Activated naive CD4-positive, alpha-beta T cell treated with anti-CD3 and anti-CD28 coated beads for 36 hours (primary cell): Measurements from ENCODE around the gene RYR2. TPM values are rescaled to one million over a fixed set of nuclear protein-coding genes. Genes with fewer than 3 reads are reported as not detected.
"Not testable (repeated sequence)": the region's sequence is repeated elsewhere in the genome, so short reads cannot be mapped to it uniquely, and the experiment has no call there.

Experiments used
- CTCF ChIA-PET: fragments of 350-600 bp; sonication (Branson Sonifier 250); formaldehyde crosslinking; loops from one replicate; lab custom pipeline; 2021; ENCODE audit warnings: antibody characterized with exemption; lab: Charles Lee
- DNase-seq: peaks from one replicate; pipeline ENCODE4 v3.0.0-alpha.2; 2020
- H3K27ac Mint-ChIP-seq: one replicate; pipeline ENCODE4 v1.8.0; 2021; ENCODE audit warnings: mild to moderate bottlenecking, mixed read lengths
- H3K27me3 Mint-ChIP-seq: one replicate; pipeline ENCODE4 v1.8.0; 2021; ENCODE audit warnings: low read depth, mixed read lengths
- H3K36me3 Mint-ChIP-seq: one replicate; pipeline ENCODE4 v1.8.0; 2021; ENCODE audit warnings: low read depth, mixed read lengths
- H3K4me1 Mint-ChIP-seq: one replicate; pipeline ENCODE4 v1.8.0; 2021; ENCODE audit warnings: low read depth, mixed read lengths
- H3K4me3 Mint-ChIP-seq: one replicate; pipeline ENCODE4 v1.8.0; 2021; ENCODE audit warnings: mild to moderate bottlenecking, moderate library complexity, mixed read lengths
- H3K9me3 Mint-ChIP-seq: one replicate; pipeline ENCODE4 v1.8.0; 2021; ENCODE audit warnings: mixed read lengths
- intact Hi-C: fragments of 100-400 bp; cut with micrococcal nuclease; formaldehyde crosslinking; loops from one replicate; pipeline ENCODE4 v1.15.1; 2023
- total RNA-seq, 2 experiments: library from RNA; stranded (reverse); gene quantifications; one replicate each; pipeline ENCODE4 v1.2.3, GENCODE V29; 2021

Gene RYR2
- total RNA-seq, 2 experiments from 2014 or later = not detected

- Mint-ChIP-seq H3K27me3 (peaks cover 2% of the 10 kb centered on the region), H3K4me1 (no peaks in the 10 kb centered on the region), H3K36me3 (peaks cover 2% of the 10 kb centered on the region), H3K27ac (no peak overlapping the region), H3K9me3 (peaks cover 19% of the 10 kb centered on the region), H3K4me3 (no peak overlapping the region)
- intact Hi-C loops = no loop called here
- CTCF ChIA-PET = no interaction called here
- no peak for DNase-seq
Measured at GRCh38 chr1:237134929-237135328, 92.9 kb downstream of the RYR2 start.

- intact Hi-C loops = no loop called here
- H3K36me3 Mint-ChIP-seq = no peaks in the 10 kb centered on the region
- CTCF ChIA-PET = no interaction called here
- H3K27me3 Mint-ChIP-seq = peaks cover 2% of the 10 kb centered on the region
- peaks cover 5% of the 10 kb centered on the region for H3K9me3 Mint-ChIP-seq
- no peak overlapping the region for H3K4me3 Mint-ChIP-seq
- DNase-seq = no peak
- no peaks in the 10 kb centered on the region for H3K4me1 Mint-ChIP-seq
- no peak overlapping the region for H3K27ac Mint-ChIP-seq
Measured at GRCh38 chr1:237138551-237138950, 96.6 kb downstream of the RYR2 start.

GRCh38 chr1:237139732-237140131 is 97.7 kb downstream of the RYR2 start:
- Mint-ChIP-seq H3K27me3 (peaks cover 2% of the 10 kb centered on the region), H3K36me3 (no peaks in the 10 kb centered on the region), H3K4me3 (no peak overlapping the region), H3K4me1 (no peaks in the 10 kb centered on the region), H3K9me3 (peaks cover 5% of the 10 kb centered on the region), H3K27ac (no peak overlapping the region)
- DNase-seq = no peak
- CTCF ChIA-PET = no interaction called here
- intact Hi-C loops = no loop called here

GRCh38 chr1:237140986-237141385 is 99.0 kb downstream of the RYR2 start:
- intact Hi-C loops = no loop called here
- no peaks in the 10 kb centered on the region for H3K36me3 Mint-ChIP-seq
- no peak overlapping the region for H3K4me3 Mint-ChIP-seq
- peaks cover 2% of the 10 kb centered on the region for H3K27me3 Mint-ChIP-seq
- no peaks in the 10 kb centered on the region for H3K4me1 Mint-ChIP-seq
- CTCF ChIA-PET = interaction anchor here (0.7 kb wide), 1 partner anchor 10 kb away, joined by 3 read pairs; no protein-coding TSS in a partner anchor
- DNase-seq = no peak
- peaks cover 3% of the 10 kb centered on the region for H3K9me3 Mint-ChIP-seq
- no peak overlapping the region for H3K27ac Mint-ChIP-seq

- peaks cover 2% of the 10 kb centered on the region for H3K27me3 Mint-ChIP-seq
- H3K27ac Mint-ChIP-seq = no peak overlapping the region
- no peaks in the 10 kb centered on the region for H3K36me3 Mint-ChIP-seq
- peaks cover 3% of the 10 kb centered on the region for H3K9me3 Mint-ChIP-seq
- H3K4me3 Mint-ChIP-seq = no peak overlapping the region
- CTCF ChIA-PET = no interaction called here
- H3K4me1 Mint-ChIP-seq = no peaks in the 10 kb centered on the region
- intact Hi-C loops = no loop called here
- no peak for DNase-seq
Measured at GRCh38 chr1:237141502-237141901, 99.5 kb downstream of the RYR2 start.

GRCh38 chr1:237145379-237146135 is 103.6 kb downstream of the RYR2 start:
- no peaks in the 10 kb centered on the region for H3K9me3 Mint-ChIP-seq
- DNase-seq = no peak
- intact Hi-C loops = no loop called here
- CTCF ChIA-PET = no interaction called here
- no peaks in the 10 kb centered on the region for H3K4me1 Mint-ChIP-seq
- no peaks in the 10 kb centered on the region for H3K36me3 Mint-ChIP-seq
- no peak overlapping the region for H3K4me3 Mint-ChIP-seq
- H3K27me3 Mint-ChIP-seq = peaks cover 3% of the 10 kb centered on the region
- no peak overlapping the region for H3K27ac Mint-ChIP-seq

- H3K4me1 Mint-ChIP-seq = no peaks in the 10 kb centered on the region
- no peak overlapping the region for H3K27ac Mint-ChIP-seq
- H3K36me3 Mint-ChIP-seq = no peaks in the 10 kb centered on the region
- no peak for DNase-seq
- no peak overlapping the region for H3K4me3 Mint-ChIP-seq
- intact Hi-C loops = no loop called here
- H3K9me3 Mint-ChIP-seq = no peaks in the 10 kb centered on the region
- peaks cover 3% of the 10 kb centered on the region for H3K27me3 Mint-ChIP-seq
- CTCF ChIA-PET = no interaction called here
Measured at GRCh38 chr1:237146241-237146640, 104.3 kb downstream of the RYR2 start.

GRCh38 chr1:237149857-237150256 is 107.9 kb downstream of the RYR2 start:
- intact Hi-C loops = no loop called here
- H3K27me3 Mint-ChIP-seq = peaks cover 3% of the 10 kb centered on the region
- H3K36me3 Mint-ChIP-seq = no peaks in the 10 kb centered on the region
- H3K9me3 Mint-ChIP-seq = no peaks in the 10 kb centered on the region
- CTCF ChIA-PET = no interaction called here
- no peak for DNase-seq
- no peak overlapping the region for H3K27ac Mint-ChIP-seq
- no peaks in the 10 kb centered on the region for H3K4me1 Mint-ChIP-seq
- no peak overlapping the region for H3K4me3 Mint-ChIP-seq

- H3K27ac Mint-ChIP-seq, CTCF ChIA-PET: not testable (repeated sequence)
Measured at GRCh38 chr1:237151979-237152378, 110.0 kb downstream of the RYR2 start.

GRCh38 chr1:237152506-237153335 is 110.7 kb downstream of the RYR2 start:
- H3K4me1 Mint-ChIP-seq = no peaks in the 10 kb centered on the region
- no peak for DNase-seq

More at GRCh38 chr1:237151979-237152378, 110.0 kb downstream of the RYR2 start:
- H3K27me3 Mint-ChIP-seq, DNase-seq, H3K36me3 Mint-ChIP-seq, H3K4me3 Mint-ChIP-seq, H3K4me1 Mint-ChIP-seq, H3K9me3 Mint-ChIP-seq, intact Hi-C loops: not testable (repeated sequence)

GRCh38 chr1:237154157-237154556 is 112.2 kb downstream of the RYR2 start:
- Mint-ChIP-seq H3K36me3 (no peaks in the 10 kb centered on the region), H3K9me3 (no peaks in the 10 kb centered on the region), H3K27me3 (peaks cover 4% of the 10 kb centered on the region), H3K4me3 (no peak overlapping the region), H3K27ac (no peak overlapping the region), H3K4me1 (no peaks in the 10 kb centered on the region)
- CTCF ChIA-PET = no interaction called here
- DNase-seq = no peak
- intact Hi-C loops = no loop called here

More at GRCh38 chr1:237152506-237153335, 110.7 kb downstream of the RYR2 start:
- no peak overlapping the region for H3K4me3 Mint-ChIP-seq
- H3K27ac Mint-ChIP-seq = no peak overlapping the region
- intact Hi-C loops = no loop called here
- no peaks in the 10 kb centered on the region for H3K36me3 Mint-ChIP-seq
- CTCF ChIA-PET = no interaction called here
- no peaks in the 10 kb centered on the region for H3K9me3 Mint-ChIP-seq
- peaks cover 7% of the 10 kb centered on the region for H3K27me3 Mint-ChIP-seq

- DNase-seq = no peak
- intact Hi-C loops = no loop called here
- Mint-ChIP-seq H3K27me3 (peaks cover 2% of the 10 kb centered on the region), H3K9me3 (no peaks in the 10 kb centered on the region), H3K4me1 (no peaks in the 10 kb centered on the region), H3K27ac (no peak overlapping the region), H3K4me3 (no peak overlapping the region), H3K36me3 (no peaks in the 10 kb centered on the region)
- CTCF ChIA-PET = no interaction called here
Measured at GRCh38 chr1:237164406-237165352, 122.7 kb downstream of the RYR2 start.
